Measurements from ENCODE around the gene RBM19. TPM values are rescaled to one million over a fixed set of nuclear protein-coding genes. Genes with fewer than 3 reads are reported as not detected.

The RBM19 gene
- total RNA-seq, 1 donor from 2014 or later = 77.0 TPM

DNA sequence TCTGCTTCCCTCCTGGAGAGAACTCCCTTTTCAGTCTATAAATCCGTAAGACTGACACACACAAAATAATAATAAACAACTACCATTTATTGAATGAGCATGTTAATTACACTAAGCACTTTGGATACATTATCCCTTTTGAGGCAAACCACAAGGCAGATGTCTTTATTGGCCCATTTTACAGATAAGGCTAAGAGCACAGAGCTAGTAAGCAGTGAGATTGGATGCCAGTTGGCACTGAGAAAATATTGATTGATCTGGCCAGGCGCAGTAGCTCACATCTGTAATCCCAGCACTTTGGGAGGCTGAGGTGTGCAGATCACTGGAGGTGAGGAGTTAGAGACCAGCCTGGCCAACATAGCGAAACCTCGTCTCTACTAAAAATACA lies 21.9 kb upstream of the RBM19 start:
- H3K4me1 Mint-ChIP-seq = no peaks in the 10 kb centered on the region
- no peaks in the 10 kb centered on the region for H3K36me3 Mint-ChIP-seq (ENCODE audit: low read depth)
- intact Hi-C loops (cut with micrococcal nuclease) = no loop called here

DNA sequence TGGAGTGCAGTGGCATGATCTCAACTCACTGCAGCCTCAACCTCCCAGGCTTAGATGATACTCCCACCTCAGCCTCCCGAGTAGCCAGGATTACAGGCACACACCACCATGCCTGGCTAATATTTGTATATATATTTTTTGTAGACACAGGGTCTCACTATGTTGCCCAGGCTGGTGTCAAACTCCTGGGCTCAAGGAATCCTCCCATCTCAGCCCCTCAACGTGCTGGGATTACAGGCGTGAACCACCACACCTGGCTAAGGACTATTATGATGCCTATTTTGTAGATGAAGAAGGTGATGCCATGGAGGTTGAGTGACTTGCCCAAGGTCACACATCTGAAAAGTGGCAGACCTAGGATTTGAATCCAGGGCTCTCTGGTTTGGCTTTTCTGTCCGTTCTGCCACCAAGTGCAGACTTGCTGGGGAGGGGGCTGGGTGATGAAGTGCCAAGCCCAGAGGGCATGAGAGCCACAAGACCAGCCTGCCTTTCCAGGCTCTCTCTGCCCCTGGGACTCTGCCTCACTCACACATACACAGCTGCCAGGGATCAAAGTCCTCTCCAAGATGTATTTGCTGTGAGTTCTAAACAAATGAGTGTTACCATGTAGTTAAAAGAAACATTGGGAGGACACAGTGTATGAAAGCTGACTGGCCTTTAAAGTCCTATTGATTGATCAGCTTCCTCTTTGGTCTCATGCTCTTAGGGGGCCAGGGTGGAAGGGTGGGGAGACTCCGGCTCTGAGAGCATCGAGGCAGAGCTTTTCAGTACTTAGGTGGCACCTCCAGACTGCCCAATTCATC lies 21.3 kb upstream of the RBM19 start:
- intact Hi-C loops (cut with micrococcal nuclease) = no loop called here
- no peak overlapping the region for H3K4me3 Mint-ChIP-seq
- ChIA-PET POLR2A (no interaction called here), CTCF (no interaction called here)
- H3K9me3 Mint-ChIP-seq = no peaks in the 10 kb centered on the region
- DNase-seq (no peak), ATAC-seq (ENCODE audit: low read depth) (no peak)
- peaks cover 12% of the 10 kb centered on the region for H3K27me3 Mint-ChIP-seq
- no peaks in the 10 kb centered on the region for H3K36me3 Mint-ChIP-seq (ENCODE audit: low read depth)
- no peak overlapping the region for H3K27ac Mint-ChIP-seq
- TF ChIP-seq, protein P1, sequence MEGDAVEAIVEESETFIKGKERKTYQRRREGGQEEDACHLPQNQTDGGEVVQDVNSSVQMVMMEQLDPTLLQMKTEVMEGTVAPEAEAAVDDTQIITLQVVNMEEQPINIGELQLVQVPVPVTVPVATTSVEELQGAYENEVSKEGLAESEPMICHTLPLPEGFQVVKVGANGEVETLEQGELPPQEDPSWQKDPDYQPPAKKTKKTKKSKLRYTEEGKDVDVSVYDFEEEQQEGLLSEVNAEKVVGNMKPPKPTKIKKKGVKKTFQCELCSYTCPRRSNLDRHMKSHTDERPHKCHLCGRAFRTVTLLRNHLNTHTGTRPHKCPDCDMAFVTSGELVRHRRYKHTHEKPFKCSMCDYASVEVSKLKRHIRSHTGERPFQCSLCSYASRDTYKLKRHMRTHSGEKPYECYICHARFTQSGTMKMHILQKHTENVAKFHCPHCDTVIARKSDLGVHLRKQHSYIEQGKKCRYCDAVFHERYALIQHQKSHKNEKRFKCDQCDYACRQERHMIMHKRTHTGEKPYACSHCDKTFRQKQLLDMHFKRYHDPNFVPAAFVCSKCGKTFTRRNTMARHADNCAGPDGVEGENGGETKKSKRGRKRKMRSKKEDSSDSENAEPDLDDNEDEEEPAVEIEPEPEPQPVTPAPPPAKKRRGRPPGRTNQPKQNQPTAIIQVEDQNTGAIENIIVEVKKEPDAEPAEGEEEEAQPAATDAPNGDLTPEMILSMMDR (IDR thresholded peaks at IDR 0.05) = no peak
- no peaks in the 10 kb centered on the region for H3K4me1 Mint-ChIP-seq

More for the DNA sequence above, 21.9 kb upstream of the RBM19 start:
- ATAC-seq (ENCODE audit: low read depth) (no peak), DNase-seq (no peak)
- TF ChIP-seq, protein P1 (IDR thresholded peaks at IDR 0.05) = no peak
- Mint-ChIP-seq H3K27me3 (peaks cover 15% of the 10 kb centered on the region), H3K9me3 (no peaks in the 10 kb centered on the region), H3K27ac (no peak overlapping the region), H3K4me3 (no peak overlapping the region)
- ChIA-PET POLR2A (no interaction called here), CTCF (no interaction called here)

DNA sequence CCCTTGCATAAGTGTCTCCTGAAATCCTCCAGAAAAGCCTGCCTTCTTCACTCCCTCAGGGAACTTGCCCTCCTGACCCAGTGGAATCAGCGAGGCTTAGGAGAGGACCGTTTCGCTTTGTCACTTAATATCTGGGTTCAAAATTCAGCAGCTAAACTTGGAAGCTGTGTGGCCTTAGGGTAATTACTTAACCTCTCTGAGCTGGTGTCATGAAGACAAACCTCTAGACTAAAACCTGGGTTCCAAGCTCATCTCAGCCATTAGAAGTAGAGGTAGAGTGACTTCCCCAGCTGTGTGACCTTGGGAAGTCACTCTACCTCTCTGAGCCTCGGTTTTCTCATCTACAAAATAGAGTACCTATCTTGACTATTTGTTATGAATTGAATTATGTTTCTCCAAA lies 18.3 kb upstream of the RBM19 start:
- no peak for ATAC-seq (ENCODE audit: low read depth)

DNA sequence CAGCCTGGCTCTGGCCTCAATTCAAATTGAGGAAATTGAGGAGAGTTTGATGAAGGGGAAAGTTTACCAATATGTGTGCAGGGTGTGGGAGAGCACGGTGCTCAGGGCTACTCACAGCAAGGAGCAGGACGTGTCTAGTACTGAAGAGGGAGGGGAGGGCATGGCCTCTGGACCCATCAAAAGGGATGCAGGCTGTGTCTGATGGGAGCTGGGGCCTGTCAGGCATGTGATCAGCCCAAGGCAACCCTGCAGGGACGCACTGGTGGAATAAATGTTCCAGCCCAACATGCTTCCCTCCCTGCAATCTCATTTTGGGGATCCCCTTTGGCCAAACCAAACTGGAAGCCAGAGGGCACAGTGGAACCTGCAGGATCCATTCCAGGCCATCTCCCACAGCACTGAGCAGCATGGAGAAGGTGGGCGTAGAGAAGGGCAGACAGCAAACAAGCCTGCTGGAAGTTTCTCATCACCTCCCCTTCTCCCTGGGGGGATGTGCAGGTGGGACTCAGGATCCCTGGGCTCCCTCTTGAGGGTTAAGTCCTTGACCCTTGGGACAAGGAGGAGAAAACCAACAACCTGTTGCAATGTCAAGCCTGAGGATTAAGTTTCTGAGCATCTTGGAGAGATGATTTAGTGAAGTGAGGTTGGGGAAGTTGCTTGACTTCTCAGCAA lies 17.8 kb upstream of the RBM19 start:
- H3K4me3 Mint-ChIP-seq = no peak overlapping the region
- H3K36me3 Mint-ChIP-seq (ENCODE audit: low read depth) = no peaks in the 10 kb centered on the region
- H3K4me1 Mint-ChIP-seq = no peaks in the 10 kb centered on the region
- no peak for ATAC-seq (ENCODE audit: low read depth)
- ChIA-PET POLR2A (no interaction called here), CTCF (no interaction called here)
- TF ChIP-seq, protein P1 (IDR thresholded peaks at IDR 0.05) = no peak
- intact Hi-C loops (cut with micrococcal nuclease) = no loop called here
- no peak overlapping the region for H3K27ac Mint-ChIP-seq
- DNase-seq = no peak
- no peaks in the 10 kb centered on the region for H3K9me3 Mint-ChIP-seq
- H3K27me3 Mint-ChIP-seq = peaks cover 8% of the 10 kb centered on the region

More for the DNA sequence above, 18.3 kb upstream of the RBM19 start:
- DNase-seq = no peak
- peaks cover 9% of the 10 kb centered on the region for H3K27me3 Mint-ChIP-seq
- CTCF ChIA-PET = no interaction called here
- TF ChIP-seq, protein P1 (IDR thresholded peaks at IDR 0.05) = no peak
- no peak overlapping the region for H3K4me3 Mint-ChIP-seq
- no peaks in the 10 kb centered on the region for H3K36me3 Mint-ChIP-seq (ENCODE audit: low read depth)
- intact Hi-C loops (cut with micrococcal nuclease) = no loop called here
- POLR2A ChIA-PET = no interaction called here
- no peaks in the 10 kb centered on the region for H3K9me3 Mint-ChIP-seq
- no peak overlapping the region for H3K27ac Mint-ChIP-seq
- no peaks in the 10 kb centered on the region for H3K4me1 Mint-ChIP-seq

DNA sequence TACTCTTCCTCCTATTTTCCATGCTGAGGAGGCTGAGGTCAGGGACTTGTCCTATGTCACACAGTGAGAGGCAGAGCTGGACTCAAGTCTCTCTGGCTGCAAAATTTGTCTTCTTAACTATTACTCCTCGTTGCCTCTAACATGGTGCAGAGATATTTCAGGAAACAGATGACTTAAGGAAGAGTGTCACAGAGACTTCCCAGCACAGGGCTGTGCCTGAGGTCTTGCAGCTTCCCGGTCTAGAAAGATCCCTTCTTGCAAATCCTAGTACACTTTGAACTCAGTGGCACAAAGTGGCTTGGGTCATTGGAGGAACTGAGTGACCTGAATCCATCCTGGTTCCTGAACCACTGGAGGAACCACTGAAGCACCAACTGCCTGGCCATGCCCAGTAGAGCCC lies 17.1 kb upstream of the RBM19 start:
- intact Hi-C loops (cut with micrococcal nuclease) = no loop called here
- POLR2A ChIA-PET = no interaction called here
- H3K4me3 Mint-ChIP-seq = no peak overlapping the region

More for the DNA sequence above, 17.1 kb upstream of the RBM19 start:
- peaks cover 9% of the 10 kb centered on the region for H3K27me3 Mint-ChIP-seq
- no peak for ATAC-seq (ENCODE audit: low read depth)
- TF ChIP-seq, protein P1 (IDR thresholded peaks at IDR 0.05) = no peak
- no peak overlapping the region for H3K27ac Mint-ChIP-seq
- no peaks in the 10 kb centered on the region for H3K9me3 Mint-ChIP-seq
- CTCF ChIA-PET = no interaction called here
- no peaks in the 10 kb centered on the region for H3K36me3 Mint-ChIP-seq (ENCODE audit: low read depth)
- H3K4me1 Mint-ChIP-seq = no peaks in the 10 kb centered on the region
- no peak for DNase-seq
